PFSK-1 (cell line): Measurements from ENCODE around the gene TLE3.

ENCODE experiments used
- FOXP2 ChIP-seq: optimal IDR thresholded peaks from 2 replicates; pipeline ENCODE3; 2011; ENCODE audit warnings: borderline replicate concordance, control low read depth, inconsistent platforms; ENCODE audit not compliant: insufficient read depth; ENCODE audit errors: extremely low read length, extremely low read depth
- POLR2AphosphoS5 ChIP-seq: IDR thresholded peaks from 2 replicates; pipeline ENCODE4 v1.6.1; 2012; ENCODE audit warnings: low read depth, mild to moderate bottlenecking, control low read depth, low read length, moderate library complexity
- SIN3A ChIP-seq: IDR thresholded peaks from 2 replicates; pipeline ENCODE4 v1.6.1; 2012; ENCODE audit warnings: mild to moderate bottlenecking, low read length, moderate library complexity, borderline replicate concordance; ENCODE audit not compliant: insufficient read depth
- TAF1 ChIP-seq: IDR thresholded peaks from 2 replicates; pipeline ENCODE4 v1.6.1; 2012; ENCODE audit warnings: low read length, control low read depth, borderline replicate concordance; ENCODE audit not compliant: insufficient read depth
- TF ChIP-seq, protein P1 (sequence below), 2 experiments: IDR thresholded peaks; 2 replicates each; pipeline versions ENCODE4 v1.6.1 to v1.8.0; 2011 to 2012; ENCODE audit warnings: low read depth in 2 of 2, low read length in 2 of 2, control low read depth in 1 of 2, inconsistent platforms in 1 of 2, mild to moderate bottlenecking in 1 of 2, moderate library complexity in 1 of 2; ENCODE audit not compliant: insufficient read depth in 1 of 2

Gene TLE3

GRCh38 chr15:70045045-70045444 lies 52.7 kb downstream of the TLE3 start:
- TF ChIP-seq FOXP2 (no peak), POLR2AphosphoS5 (no peak), TAF1 (no peak), SIN3A (no peak)
- TF ChIP-seq, protein P1, sequence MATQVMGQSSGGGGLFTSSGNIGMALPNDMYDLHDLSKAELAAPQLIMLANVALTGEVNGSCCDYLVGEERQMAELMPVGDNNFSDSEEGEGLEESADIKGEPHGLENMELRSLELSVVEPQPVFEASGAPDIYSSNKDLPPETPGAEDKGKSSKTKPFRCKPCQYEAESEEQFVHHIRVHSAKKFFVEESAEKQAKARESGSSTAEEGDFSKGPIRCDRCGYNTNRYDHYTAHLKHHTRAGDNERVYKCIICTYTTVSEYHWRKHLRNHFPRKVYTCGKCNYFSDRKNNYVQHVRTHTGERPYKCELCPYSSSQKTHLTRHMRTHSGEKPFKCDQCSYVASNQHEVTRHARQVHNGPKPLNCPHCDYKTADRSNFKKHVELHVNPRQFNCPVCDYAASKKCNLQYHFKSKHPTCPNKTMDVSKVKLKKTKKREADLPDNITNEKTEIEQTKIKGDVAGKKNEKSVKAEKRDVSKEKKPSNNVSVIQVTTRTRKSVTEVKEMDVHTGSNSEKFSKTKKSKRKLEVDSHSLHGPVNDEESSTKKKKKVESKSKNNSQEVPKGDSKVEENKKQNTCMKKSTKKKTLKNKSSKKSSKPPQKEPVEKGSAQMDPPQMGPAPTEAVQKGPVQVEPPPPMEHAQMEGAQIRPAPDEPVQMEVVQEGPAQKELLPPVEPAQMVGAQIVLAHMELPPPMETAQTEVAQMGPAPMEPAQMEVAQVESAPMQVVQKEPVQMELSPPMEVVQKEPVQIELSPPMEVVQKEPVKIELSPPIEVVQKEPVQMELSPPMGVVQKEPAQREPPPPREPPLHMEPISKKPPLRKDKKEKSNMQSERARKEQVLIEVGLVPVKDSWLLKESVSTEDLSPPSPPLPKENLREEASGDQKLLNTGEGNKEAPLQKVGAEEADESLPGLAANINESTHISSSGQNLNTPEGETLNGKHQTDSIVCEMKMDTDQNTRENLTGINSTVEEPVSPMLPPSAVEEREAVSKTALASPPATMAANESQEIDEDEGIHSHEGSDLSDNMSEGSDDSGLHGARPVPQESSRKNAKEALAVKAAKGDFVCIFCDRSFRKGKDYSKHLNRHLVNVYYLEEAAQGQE (IDR thresholded peaks at IDR 0.05; ENCODE audit: insufficient read depth in 1 of 2, low read depth in 2 of 2, low read length in 2 of 2): no peak

GRCh38 chr15:70044168-70044567 lies 53.5 kb downstream of the TLE3 start:
- TF ChIP-seq POLR2AphosphoS5 (no peak), SIN3A (no peak), FOXP2 (no peak), TAF1 (no peak)
- TF ChIP-seq, protein P1 (IDR thresholded peaks at IDR 0.05; ENCODE audit: insufficient read depth in 1 of 2, low read depth in 2 of 2, low read length in 2 of 2): peak in 1 of 2 experiments; percentile 55; a peak in 1 of 4 replicates

- TF ChIP-seq FOXP2 (no peak), POLR2AphosphoS5 (no peak), TAF1 (no peak), SIN3A (no peak)
- TF ChIP-seq, protein P1 (IDR thresholded peaks at IDR 0.05; ENCODE audit: insufficient read depth in 1 of 2, low read depth in 2 of 2, low read length in 2 of 2): no peak
Measured at GRCh38 chr15:70043590-70043989, 54.1 kb downstream of the TLE3 start.

GRCh38 chr15:70042553-70043214 lies 55.0 kb downstream of the TLE3 start:
- TF ChIP-seq SIN3A (no peak), TAF1 (no peak)
- TF ChIP-seq, protein P1 (IDR thresholded peaks at IDR 0.05; ENCODE audit: insufficient read depth in 1 of 2, low read depth in 2 of 2, low read length in 2 of 2): no peak
